Ovary (tissue), 3 donors: ENCODE data around the gene ELOA.

Experiments used
- CTCF ChIP-seq, 3 donors: fragments of 450-650 bp in 2 of 3; fragments of 200-600 bp in 1 of 3; IDR thresholded peaks; one replicate each; pipeline versions ENCODE4 v1.5.1 to v1.8.0; 2016 to 2022; ENCODE audit warnings: antibody characterized with exemption in 3 of 3, mild to moderate bottlenecking in 1 of 3
- POLR2A ChIP-seq: fragments of 450-650 bp; IDR thresholded peaks from one replicate; pipeline ENCODE4 v1.6.1; 2017; ENCODE audit warnings: antibody characterized with exemption, mild to moderate bottlenecking, moderate library complexity
- donor health status: DM: no; HTN: no; CAD: no.

- no peak for TF ChIP-seq CTCF (IDR thresholded peaks at IDR 0.05)
- no peak for TF ChIP-seq POLR2A
These were observed 46.8 kb upstream of the ELOA start for GRCh38 chr1:23696335-23696989.
